Activated T-helper 1 cell treated with anti-CD3 and anti-CD28 coated beads, Interleukin-12 subunit alpha, Interleukin-12 subunit beta, Interleukin-2, Interleukin-4 antibody, amounts not matched to agents 30 ng/mL and 10 ng/mL and 1 ng/mL, durations not matched to agents 14 hours and 24 hours and 36 hours (primary cell): ENCODE results near the gene CLPTM1. TPM values are rescaled to one million over a fixed set of nuclear protein-coding genes. Genes with fewer than 3 reads are reported as not detected.
A peak's percentile ranks its signal among the peaks of the same experiment; 100 is the strongest.
"Not testable (repeated sequence)": the region's sequence is repeated elsewhere in the genome, so short reads cannot be mapped to it uniquely, and the experiment has no call there.

Experiments used
- DNase-seq: peaks from one replicate; pipeline ENCODE4 v3.0.0; 2021; ENCODE audit warnings: low spot score
- H3K27ac Mint-ChIP-seq: one replicate; pipeline ENCODE4 v1.8.0; 2021; ENCODE audit warnings: mild to moderate bottlenecking, mixed read lengths
- H3K27me3 Mint-ChIP-seq: one replicate; pipeline ENCODE4 v1.8.0; 2022; ENCODE audit warnings: mild to moderate bottlenecking, moderate library complexity, mixed read lengths; ENCODE audit not compliant: insufficient read depth
- H3K36me3 Mint-ChIP-seq: one replicate; pipeline ENCODE4 v1.8.0; 2021; ENCODE audit warnings: low read depth, mixed read lengths
- H3K4me1 Mint-ChIP-seq: one replicate; pipeline ENCODE4 v1.8.0; 2021; ENCODE audit warnings: low read depth, mixed read lengths
- H3K4me3 Mint-ChIP-seq: one replicate; pipeline ENCODE4 v1.8.0; 2021; ENCODE audit warnings: mild to moderate bottlenecking, moderate library complexity, mixed read lengths
- H3K9me3 Mint-ChIP-seq: one replicate; pipeline ENCODE4 v1.8.0; 2021; ENCODE audit warnings: mixed read lengths
- intact Hi-C: fragments of 100-400 bp; cut with micrococcal nuclease; formaldehyde crosslinking; loops from one replicate; pipeline ENCODE4 v1.15.1; 2024
- total RNA-seq: library from RNA; stranded (reverse); gene quantifications from 2 replicates; pipeline ENCODE4 v1.2.3, GENCODE V29; 2022

Gene CLPTM1
- total RNA-seq, 1 donor from 2014 or later, result 93.1 TPM

- intact Hi-C loops, result loop anchor here (1.0 to 5.0 kb wide), 5 partner anchors 48 to 262 kb away; no protein-coding TSS in a partner anchor
- H3K9me3 Mint-ChIP-seq, result no peaks in the 10 kb centered on the region
- H3K4me3 Mint-ChIP-seq, result no peak overlapping the region
- peak; percentile 49 for DNase-seq
- no peaks in the 10 kb centered on the region for H3K27me3 Mint-ChIP-seq
- H3K36me3 Mint-ChIP-seq, result peaks cover 1% of the 10 kb centered on the region
- H3K4me1 Mint-ChIP-seq, result peaks cover 16% of the 10 kb centered on the region
- H3K27ac Mint-ChIP-seq, result no peak overlapping the region
These were observed 3.7 kb upstream of the CLPTM1 start for GRCh38 chr19:44951179-44952159.

GRCh38 chr19:44954278-44954648, 917 bp upstream of the CLPTM1 start:
- Mint-ChIP-seq H3K36me3 (peaks cover 1% of the 10 kb centered on the region), H3K27ac (peak overlapping the region; percentile 93), H3K9me3 (no peaks in the 10 kb centered on the region), H3K4me1 (peaks cover 33% of the 10 kb centered on the region), H3K27me3 (no peaks in the 10 kb centered on the region), H3K4me3 (peak overlapping the region; percentile 96)
- intact Hi-C loops, result loop anchor here (1.0 to 5.0 kb wide), 4 partner anchors 39 to 224 kb away; partner anchors contain the start of genes BLOC1S3 and TRAPPC6A
- DNase-seq, result no peak

- no peak for DNase-seq
- Mint-ChIP-seq H3K27me3 (no peaks in the 10 kb centered on the region), H3K4me1 (peaks cover 47% of the 10 kb centered on the region), H3K27ac (peak overlapping the region; percentile 36), H3K36me3 (peaks cover 6% of the 10 kb centered on the region), H3K9me3 (no peaks in the 10 kb centered on the region), H3K4me3 (peak overlapping the region; percentile 90)
- intact Hi-C loops, result loop anchor here (1.0 kb wide), 4 partner anchors 65 to 201 kb away; partner anchors contain the start of gene CLASRP
These were observed 592 bp downstream of the CLPTM1 start for GRCh38 chr19:44955505-44956439.

- intact Hi-C loops, result no loop called here
- Mint-ChIP-seq H3K9me3 (no peaks in the 10 kb centered on the region), H3K4me3 (peak overlapping the region; percentile 90), H3K4me1 (peaks cover 47% of the 10 kb centered on the region), H3K27me3 (no peaks in the 10 kb centered on the region), H3K36me3 (peaks cover 8% of the 10 kb centered on the region), H3K27ac (no peak overlapping the region)
- no peak for DNase-seq
These were observed 2.3 kb downstream of the CLPTM1 start for GRCh38 chr19:44957526-44957925.

- H3K9me3 Mint-ChIP-seq, result no peaks in the 10 kb centered on the region
- H3K4me3 Mint-ChIP-seq, result peak overlapping the region; percentile 41
- no peak for DNase-seq
- intact Hi-C loops, result no loop called here
- no peak overlapping the region for H3K27ac Mint-ChIP-seq
- H3K27me3 Mint-ChIP-seq, result no peaks in the 10 kb centered on the region
- H3K4me1 Mint-ChIP-seq, result peaks cover 47% of the 10 kb centered on the region
- H3K36me3 Mint-ChIP-seq, result peaks cover 8% of the 10 kb centered on the region
These were observed 2.9 kb downstream of the CLPTM1 start for GRCh38 chr19:44958090-44958489.

GRCh38 chr19:44959691-44960090, 4.5 kb downstream of the CLPTM1 start:
- Mint-ChIP-seq H3K27ac (no peak overlapping the region), H3K36me3 (peaks cover 11% of the 10 kb centered on the region), H3K9me3 (no peaks in the 10 kb centered on the region), H3K4me1 (peaks cover 40% of the 10 kb centered on the region), H3K4me3 (no peak overlapping the region), H3K27me3 (no peaks in the 10 kb centered on the region)
- no peak for DNase-seq
- intact Hi-C loops, result no loop called here

- Mint-ChIP-seq H3K27me3 (no peaks in the 10 kb centered on the region), H3K4me1 (peaks cover 34% of the 10 kb centered on the region), H3K4me3 (no peak overlapping the region), H3K27ac (peak overlapping the region; percentile 65), H3K36me3 (peaks cover 14% of the 10 kb centered on the region), H3K9me3 (no peaks in the 10 kb centered on the region)
- no peak for DNase-seq
- intact Hi-C loops, result no loop called here
These were observed 5.9 kb downstream of the CLPTM1 start for GRCh38 chr19:44960906-44961728.

GRCh38 chr19:44961821-44962220, 6.6 kb downstream of the CLPTM1 start:
- intact Hi-C loops, result no loop called here
- no peaks in the 10 kb centered on the region for H3K27me3 Mint-ChIP-seq
- no peak overlapping the region for H3K4me3 Mint-ChIP-seq
- no peaks in the 10 kb centered on the region for H3K9me3 Mint-ChIP-seq
- H3K27ac Mint-ChIP-seq, result peak overlapping the region; percentile 65
- no peak for DNase-seq
- peaks cover 14% of the 10 kb centered on the region for H3K36me3 Mint-ChIP-seq
- H3K4me1 Mint-ChIP-seq, result peaks cover 27% of the 10 kb centered on the region

- H3K27ac Mint-ChIP-seq, result no peak overlapping the region
- H3K4me3 Mint-ChIP-seq, result no peak overlapping the region
- H3K27me3 Mint-ChIP-seq, result no peaks in the 10 kb centered on the region
- DNase-seq, result no peak
- H3K36me3 Mint-ChIP-seq, result peaks cover 14% of the 10 kb centered on the region
- no peaks in the 10 kb centered on the region for H3K4me1 Mint-ChIP-seq
- intact Hi-C loops, result no loop called here
- no peaks in the 10 kb centered on the region for H3K9me3 Mint-ChIP-seq
These were observed 12.9 kb downstream of the CLPTM1 start for GRCh38 chr19:44968118-44968517.

GRCh38 chr19:44968670-44969069, 13.5 kb downstream of the CLPTM1 start:
- Mint-ChIP-seq H3K36me3 (peaks cover 14% of the 10 kb centered on the region), H3K27ac (no peak overlapping the region), H3K4me3 (no peak overlapping the region), H3K27me3 (no peaks in the 10 kb centered on the region), H3K4me1 (no peaks in the 10 kb centered on the region), H3K9me3 (no peaks in the 10 kb centered on the region)
- no peak for DNase-seq
- intact Hi-C loops, result no loop called here

GRCh38 chr19:44969437-44969836, 14.3 kb downstream of the CLPTM1 start:
- H3K36me3 Mint-ChIP-seq, result peaks cover 17% of the 10 kb centered on the region
- H3K27me3 Mint-ChIP-seq, result no peaks in the 10 kb centered on the region

GRCh38 chr19:44971451-44971850, 16.3 kb downstream of the CLPTM1 start:
- H3K9me3 Mint-ChIP-seq, intact Hi-C loops, H3K27ac Mint-ChIP-seq, H3K27me3 Mint-ChIP-seq, H3K4me1 Mint-ChIP-seq, DNase-seq, H3K4me3 Mint-ChIP-seq: not testable (repeated sequence)
- H3K36me3 Mint-ChIP-seq, result peaks cover 22% of the 10 kb centered on the region

More at GRCh38 chr19:44969437-44969836, 14.3 kb downstream of the CLPTM1 start:
- intact Hi-C loops, result no loop called here
- no peaks in the 10 kb centered on the region for H3K9me3 Mint-ChIP-seq
- no peak for DNase-seq
- H3K27ac Mint-ChIP-seq, result no peak overlapping the region
- no peak overlapping the region for H3K4me3 Mint-ChIP-seq
- no peaks in the 10 kb centered on the region for H3K4me1 Mint-ChIP-seq
